Panc1 (cell line): ENCODE data around the gene ERN1.

Source experiments
- POLR2AphosphoS5 ChIP-seq: IDR thresholded peaks from 2 replicates; pipeline ENCODE4 v1.6.1; 2012; ENCODE audit warnings: mild to moderate bottlenecking, low read depth, low read length, moderate library complexity
- SIN3A ChIP-seq: IDR thresholded peaks from 2 replicates; pipeline ENCODE4 v1.6.1; 2012; ENCODE audit warnings: low read depth, mild to moderate bottlenecking, low read length, moderate library complexity, borderline replicate concordance; ENCODE audit not compliant: insufficient read depth
- TCF7L2 ChIP-seq: IDR thresholded peaks from 2 replicates; pipeline ENCODE4 v1.6.1; 2011; ENCODE audit warnings: mild to moderate bottlenecking, low read depth, low read length, inconsistent platforms
- TF ChIP-seq, protein P1 (sequence below): fragments of 450-650 bp; IDR thresholded peaks from 2 replicates; pipeline ENCODE4 v1.5.1; 2017; ENCODE audit warnings: mild to moderate bottlenecking
- TF ChIP-seq, protein P2 (sequence below), 2 experiments: IDR thresholded peaks; 2 replicates each; pipeline ENCODE4 v1.6.1; 2011 to 2012; ENCODE audit warnings: low read depth in 2 of 2, control low read depth in 1 of 2, low read length in 1 of 2, mild to moderate bottlenecking in 1 of 2, moderate library complexity in 1 of 2; ENCODE audit not compliant: insufficient read depth in 1 of 2

DNA sequence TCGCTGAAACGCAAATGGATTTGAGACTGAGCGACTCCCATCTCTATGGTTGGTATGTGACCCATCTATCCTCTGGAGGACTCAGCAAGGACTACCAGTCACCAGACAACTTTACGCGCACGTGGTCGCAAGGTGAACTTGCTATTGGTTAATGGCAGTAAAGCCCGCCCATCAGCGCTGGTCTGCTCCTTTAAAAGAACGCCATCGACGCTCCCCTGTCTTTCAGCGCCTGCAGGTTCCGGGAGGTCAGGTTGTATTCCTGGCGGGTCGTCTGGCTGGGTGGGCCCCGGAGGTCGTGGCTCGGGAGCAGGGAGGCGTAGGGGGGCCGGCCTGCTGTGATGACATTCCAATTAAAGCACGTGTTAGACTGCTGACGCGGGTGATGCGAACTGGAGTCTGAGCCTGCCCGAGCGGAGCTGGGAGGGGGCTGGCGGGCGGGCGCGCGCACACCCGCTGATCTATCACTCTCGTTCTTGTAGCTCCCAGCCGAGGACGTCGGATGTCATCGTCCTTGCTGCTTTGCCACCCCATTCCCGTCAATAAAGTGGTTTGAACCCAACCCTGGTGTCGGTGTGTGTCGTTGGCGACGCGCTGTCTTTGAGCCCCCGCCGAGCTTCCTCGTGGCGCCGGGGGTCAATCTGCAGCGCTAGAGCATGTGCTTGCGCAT lies 15.9 kb upstream of the ERN1 start:
- TF ChIP-seq, protein P1, sequence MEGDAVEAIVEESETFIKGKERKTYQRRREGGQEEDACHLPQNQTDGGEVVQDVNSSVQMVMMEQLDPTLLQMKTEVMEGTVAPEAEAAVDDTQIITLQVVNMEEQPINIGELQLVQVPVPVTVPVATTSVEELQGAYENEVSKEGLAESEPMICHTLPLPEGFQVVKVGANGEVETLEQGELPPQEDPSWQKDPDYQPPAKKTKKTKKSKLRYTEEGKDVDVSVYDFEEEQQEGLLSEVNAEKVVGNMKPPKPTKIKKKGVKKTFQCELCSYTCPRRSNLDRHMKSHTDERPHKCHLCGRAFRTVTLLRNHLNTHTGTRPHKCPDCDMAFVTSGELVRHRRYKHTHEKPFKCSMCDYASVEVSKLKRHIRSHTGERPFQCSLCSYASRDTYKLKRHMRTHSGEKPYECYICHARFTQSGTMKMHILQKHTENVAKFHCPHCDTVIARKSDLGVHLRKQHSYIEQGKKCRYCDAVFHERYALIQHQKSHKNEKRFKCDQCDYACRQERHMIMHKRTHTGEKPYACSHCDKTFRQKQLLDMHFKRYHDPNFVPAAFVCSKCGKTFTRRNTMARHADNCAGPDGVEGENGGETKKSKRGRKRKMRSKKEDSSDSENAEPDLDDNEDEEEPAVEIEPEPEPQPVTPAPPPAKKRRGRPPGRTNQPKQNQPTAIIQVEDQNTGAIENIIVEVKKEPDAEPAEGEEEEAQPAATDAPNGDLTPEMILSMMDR = no peak
- peak; percentile 100 for TF ChIP-seq POLR2AphosphoS5
- TF ChIP-seq, protein P2, sequence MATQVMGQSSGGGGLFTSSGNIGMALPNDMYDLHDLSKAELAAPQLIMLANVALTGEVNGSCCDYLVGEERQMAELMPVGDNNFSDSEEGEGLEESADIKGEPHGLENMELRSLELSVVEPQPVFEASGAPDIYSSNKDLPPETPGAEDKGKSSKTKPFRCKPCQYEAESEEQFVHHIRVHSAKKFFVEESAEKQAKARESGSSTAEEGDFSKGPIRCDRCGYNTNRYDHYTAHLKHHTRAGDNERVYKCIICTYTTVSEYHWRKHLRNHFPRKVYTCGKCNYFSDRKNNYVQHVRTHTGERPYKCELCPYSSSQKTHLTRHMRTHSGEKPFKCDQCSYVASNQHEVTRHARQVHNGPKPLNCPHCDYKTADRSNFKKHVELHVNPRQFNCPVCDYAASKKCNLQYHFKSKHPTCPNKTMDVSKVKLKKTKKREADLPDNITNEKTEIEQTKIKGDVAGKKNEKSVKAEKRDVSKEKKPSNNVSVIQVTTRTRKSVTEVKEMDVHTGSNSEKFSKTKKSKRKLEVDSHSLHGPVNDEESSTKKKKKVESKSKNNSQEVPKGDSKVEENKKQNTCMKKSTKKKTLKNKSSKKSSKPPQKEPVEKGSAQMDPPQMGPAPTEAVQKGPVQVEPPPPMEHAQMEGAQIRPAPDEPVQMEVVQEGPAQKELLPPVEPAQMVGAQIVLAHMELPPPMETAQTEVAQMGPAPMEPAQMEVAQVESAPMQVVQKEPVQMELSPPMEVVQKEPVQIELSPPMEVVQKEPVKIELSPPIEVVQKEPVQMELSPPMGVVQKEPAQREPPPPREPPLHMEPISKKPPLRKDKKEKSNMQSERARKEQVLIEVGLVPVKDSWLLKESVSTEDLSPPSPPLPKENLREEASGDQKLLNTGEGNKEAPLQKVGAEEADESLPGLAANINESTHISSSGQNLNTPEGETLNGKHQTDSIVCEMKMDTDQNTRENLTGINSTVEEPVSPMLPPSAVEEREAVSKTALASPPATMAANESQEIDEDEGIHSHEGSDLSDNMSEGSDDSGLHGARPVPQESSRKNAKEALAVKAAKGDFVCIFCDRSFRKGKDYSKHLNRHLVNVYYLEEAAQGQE (IDR thresholded peaks at IDR 0.05; ENCODE audit: insufficient read depth in 1 of 2, low read depth in 2 of 2, low read length in 1 of 2) = no peak; a peak in 1 of 4 replicates
- peak; percentile 91; the same call in 1 of the 2 replicates for TF ChIP-seq SIN3A
- no peak for TF ChIP-seq TCF7L2
